H9 (cell line): ENCODE measurements around the gene RDH13. TPM values are rescaled to one million over a fixed set of nuclear protein-coding genes. Genes with fewer than 3 reads are reported as not detected.

Experiments
- DNase-seq: peaks from one replicate; pipeline ENCODE4 v3.0.0-alpha.2; 2017
- H2AFZ ChIP-seq: one replicate; pipeline ENCODE4 v1.6.1; 2013; ENCODE audit warnings: mild to moderate bottlenecking, low read length, control low read depth, moderate library complexity
- H2AK5ac ChIP-seq: 2 replicates; pipeline ENCODE4 v1.6.1; 2013; ENCODE audit warnings: low read length, control low read depth, mixed read lengths; ENCODE audit not compliant: insufficient read length
- H2BK120ac ChIP-seq: one replicate; pipeline ENCODE4 v1.6.1; 2013; ENCODE audit warnings: low read depth, mild to moderate bottlenecking, low read length, control low read depth, inconsistent platforms; ENCODE audit not compliant: poor library complexity, severe bottlenecking
- H2BK12ac ChIP-seq: 2 replicates; pipeline ENCODE4 v1.6.1; 2013; ENCODE audit warnings: low read length, control low read depth, mixed read lengths, low read depth; ENCODE audit not compliant: insufficient read length
- H2BK15ac ChIP-seq: 2 replicates; pipeline ENCODE4 v1.6.1; 2013; ENCODE audit warnings: low read depth, low read length, control low read depth
- H2BK20ac ChIP-seq: one replicate; pipeline ENCODE4 v1.6.1; 2013; ENCODE audit warnings: low read depth, mild to moderate bottlenecking, low read length, control low read depth, inconsistent platforms; ENCODE audit not compliant: poor library complexity, severe bottlenecking
- H2BK5ac ChIP-seq: 2 replicates; pipeline ENCODE4 v1.6.1; 2013; ENCODE audit warnings: low read length, control low read depth, mixed read lengths; ENCODE audit not compliant: insufficient read length
- H3K14ac ChIP-seq: 2 replicates; pipeline ENCODE4 v1.6.1; 2013; ENCODE audit warnings: low read length, control low read depth; ENCODE audit not compliant: insufficient read depth
- H3K18ac ChIP-seq: 2 replicates; pipeline ENCODE4 v1.6.1; 2013; ENCODE audit warnings: low read depth, mild to moderate bottlenecking, mixed read lengths, low read length, control low read depth; ENCODE audit not compliant: insufficient read length
- H3K23ac ChIP-seq: 2 replicates; pipeline ENCODE4 v1.6.1; 2013; ENCODE audit warnings: low read length, control low read depth, mixed read lengths, low read depth; ENCODE audit not compliant: insufficient read length
- H3K23me2 ChIP-seq: 2 replicates; pipeline ENCODE4 v1.6.1; 2013; ENCODE audit warnings: low read depth, mild to moderate bottlenecking, mixed read lengths, low read length, control low read depth; ENCODE audit not compliant: insufficient read length, poor library complexity, severe bottlenecking
- H3K27ac ChIP-seq: 2 replicates; pipeline ENCODE4 v1.5.1; 2013; ENCODE audit warnings: low read length, control low read depth, mixed read lengths, low read depth; ENCODE audit not compliant: insufficient read length
- H3K27me3 ChIP-seq: 2 replicates; pipeline ENCODE4 v1.6.1; 2013; ENCODE audit warnings: low read length, control low read depth, inconsistent platforms; ENCODE audit not compliant: insufficient read depth
- H3K4ac ChIP-seq: 2 replicates; pipeline ENCODE4 v1.6.1; 2013; ENCODE audit warnings: low read depth, mild to moderate bottlenecking, control low read depth, inconsistent platforms, low read length, moderate library complexity
- H3K4me1 ChIP-seq: 2 replicates; pipeline ENCODE4 v1.6.1; 2013; ENCODE audit warnings: low read length, control low read depth, inconsistent platforms; ENCODE audit not compliant: insufficient read depth
- H3K4me2 ChIP-seq: 2 replicates; pipeline ENCODE4 v1.6.1; 2013; ENCODE audit warnings: low read length, control low read depth, mixed read lengths; ENCODE audit not compliant: insufficient read length, insufficient read depth
- H3K56ac ChIP-seq: 2 replicates; pipeline ENCODE4 v1.6.1; 2013; ENCODE audit warnings: low read depth, mild to moderate bottlenecking, mixed read lengths, low read length, control low read depth; ENCODE audit not compliant: insufficient read length
- H3K79me1 ChIP-seq: 2 replicates; pipeline ENCODE4 v1.6.1; 2013; ENCODE audit warnings: low read depth, mild to moderate bottlenecking, moderate library complexity, low read length, control low read depth, inconsistent platforms; ENCODE audit not compliant: insufficient read depth, poor library complexity, severe bottlenecking
- H3K79me2 ChIP-seq: 2 replicates; pipeline ENCODE4 v1.6.1; 2013; ENCODE audit warnings: low read length, control low read depth, inconsistent platforms; ENCODE audit not compliant: insufficient read depth
- H3K9ac ChIP-seq: 2 replicates; pipeline ENCODE4 v1.6.1; 2013; ENCODE audit warnings: low read length, control low read depth, mixed read lengths; ENCODE audit not compliant: insufficient read length; ENCODE audit errors: extremely low read depth
- H3K9me3 ChIP-seq: one replicate; pipeline ENCODE4 v1.6.1; 2013; ENCODE audit warnings: low read depth, low read length, inconsistent platforms; ENCODE audit not compliant: control insufficient read depth
- H3T11ph ChIP-seq: one replicate; pipeline ENCODE4 v1.6.1; 2013; ENCODE audit warnings: mild to moderate bottlenecking, low read length, control low read depth, inconsistent platforms
- H4K20me1 ChIP-seq: one replicate; pipeline ENCODE4 v1.6.1; 2013; ENCODE audit not compliant: control insufficient read depth, insufficient read length, insufficient read depth
- H4K5ac ChIP-seq: 2 replicates; pipeline ENCODE4 v1.6.1; 2013; ENCODE audit warnings: low read depth, mild to moderate bottlenecking, mixed read lengths, low read length, control low read depth; ENCODE audit not compliant: insufficient read length
- H4K8ac ChIP-seq: replicated peaks from 2 replicates; pipeline ENCODE4 v1.6.1; 2013; ENCODE audit warnings: low read length, control low read depth, mixed read lengths, low read depth; ENCODE audit not compliant: insufficient read length
- H4K91ac ChIP-seq: 2 replicates; pipeline ENCODE4 v1.6.1; 2013; ENCODE audit warnings: low read depth, mild to moderate bottlenecking, moderate library complexity, mixed read lengths, low read length, control low read depth; ENCODE audit not compliant: insufficient read length
- H3K27ac Mint-ChIP-seq, 3 experiments: 2 replicates in 2 of 3; 3 replicates in 1 of 3; pipeline ENCODE4 v1.8.0; 2020 to 2021; ENCODE audit warnings: mixed read lengths in 3 of 3, mild to moderate bottlenecking in 1 of 3, moderate library complexity in 1 of 3
- H3K27me3 Mint-ChIP-seq: 2 replicates; pipeline ENCODE4 v1.8.0; 2021; ENCODE audit warnings: low read depth, mild to moderate bottlenecking, moderate library complexity, mixed read lengths
- H3K36me3 Mint-ChIP-seq, 3 experiments: 2 replicates in 2 of 3; 3 replicates in 1 of 3; pipeline ENCODE4 v1.8.0; 2020 to 2021; ENCODE audit warnings: low read depth in 3 of 3, mixed read lengths in 3 of 3; ENCODE audit not compliant: insufficient read depth in 1 of 3
- H3K4me1 Mint-ChIP-seq, 2 experiments: 2 replicates each; pipeline ENCODE4 v1.8.0; 2020; ENCODE audit warnings: mixed read lengths in 2 of 2
- H3K4me3 Mint-ChIP-seq, 2 experiments: 2 replicates in 1 of 2; 3 replicates in 1 of 2; pipeline ENCODE4 v1.8.0; 2020 to 2021; ENCODE audit warnings: mild to moderate bottlenecking in 2 of 2, mixed read lengths in 2 of 2, moderate library complexity in 1 of 2
- H3K9me3 Mint-ChIP-seq, 2 experiments: 2 replicates in 1 of 2; 3 replicates in 1 of 2; pipeline ENCODE4 v1.8.0; 2020; ENCODE audit warnings: mild to moderate bottlenecking in 2 of 2, mixed read lengths in 2 of 2, moderate library complexity in 1 of 2
- CTCF ChIP-seq: fragments of 200-600 bp; sonication (generic); conservative IDR thresholded peaks from 3 replicates; pipeline ENCODE4 v1.8.0; 2021; ENCODE audit warnings: antibody characterized with exemption, mild to moderate bottlenecking
- WGBS: extraction: QIAGEN DNeasy Blood & Tissue Kit; methylation state at CpG from one replicate; pipeline ENCODE4 v1.1.7; 2013; ENCODE audit warnings: missing lambda C conversion rate, low lambda C conversion rate, mixed read lengths; ENCODE audit not compliant: insufficient read length; ENCODE audit errors: extremely low coverage; 5-methylcytosine and 5-hydroxymethylcytosine counted together
- total RNA-seq: library from RNA; stranded (reverse); gene quantifications from 2 replicates; pipeline ENCODE4 v1.2.1, GENCODE V29; 2021

Gene RDH13
- total RNA-seq, 1 experiment from 2014 or later, result 21.5 TPM

- no peak overlapping the region for H3K56ac ChIP-seq
- Mint-ChIP-seq H3K9me3 (peaks cover 0 to 3% of the 10 kb centered on the region in 2 experiments; a peak in 1 of 5 replicates), H3K4me3 (peak overlapping the region; percentile 73 to 87), H3K4me1 (peaks cover 20 to 47% of the 10 kb centered on the region in 2 experiments), H3K36me3 (peaks cover 7 to 11% (median 10%) of the 10 kb centered on the region in 3 experiments), H3K27me3 (peaks cover 63% of the 10 kb centered on the region), H3K27ac (peak overlapping the region; percentile 78 to 97 (median 89); a peak in 6 of 7 replicates)
- peaks cover 20% of the 10 kb centered on the region for H3K23me2 ChIP-seq
- no peak overlapping the region for H2BK120ac ChIP-seq
- no peaks in the 10 kb centered on the region; the same call in 1 of the 2 replicates for H3K27me3 ChIP-seq
- peak overlapping the region; percentile 77 for H3K4me2 ChIP-seq
- H3K14ac ChIP-seq, result no peak overlapping the region
- H2AFZ ChIP-seq, result no peak overlapping the region
- DNase-seq, result peak; percentile 92
- no peak overlapping the region for H3K4ac ChIP-seq
- H2BK20ac ChIP-seq, result no peak overlapping the region
- H3K4me1 ChIP-seq, result peaks cover 2% of the 10 kb centered on the region; the same call in 1 of the 2 replicates
- H2BK15ac ChIP-seq, result no peak overlapping the region
- no peak overlapping the region for H4K8ac ChIP-seq
- no peak overlapping the region for H3K23ac ChIP-seq
- peak overlapping the region; percentile 55 for H3K18ac ChIP-seq
- H2AK5ac ChIP-seq, result no peak overlapping the region
- H4K5ac ChIP-seq, result no peak overlapping the region
- H3K79me1 ChIP-seq, result no peaks in the 10 kb centered on the region
- no peaks in the 10 kb centered on the region for H3K79me2 ChIP-seq
- no peak overlapping the region for H3K9ac ChIP-seq
- H4K91ac ChIP-seq, result no peak overlapping the region
- no peak overlapping the region for H2BK12ac ChIP-seq
- WGBS, result no CpG with 5 or more reads among the region's 55 CpGs
- H4K20me1 ChIP-seq, result no peaks in the 10 kb centered on the region
- TF ChIP-seq CTCF, result no peak
- no peak overlapping the region for H2BK5ac ChIP-seq
- H3T11ph ChIP-seq, result no peak overlapping the region
- no peak overlapping the region for H3K27ac ChIP-seq
- H3K9me3 ChIP-seq, result no peaks in the 10 kb centered on the region
Observed at GRCh38 chr19:55080121-55080967, 17.4 kb upstream of the RDH13 start.
